Right renal pelvis (tissue), 4 donors: ENCODE data around the gene TRIM75. TPM values are rescaled to one million over a fixed set of nuclear protein-coding genes. Genes with fewer than 3 reads are reported as not detected.
"Not testable (repeated sequence)": the region's sequence is repeated elsewhere in the genome, so short reads cannot be mapped to it uniquely, and the experiment has no call there.

ENCODE experiments used
- DNase-seq, 4 donors: peaks; one replicate each; pipeline ENCODE4 v3.0.0-alpha.2; 2013; ENCODE audit warnings: low read depth in 4 of 4, low spot score in 3 of 4, missing footprints in 1 of 4
- polyA plus RNA-seq, 4 donors: library from polyadenylated mRNA; unstranded; fragments of 120-200 nt; gene quantifications; one replicate each; pipeline ENCODE4 v1.2.1, GENCODE V29; 2013; ENCODE audit not compliant: insufficient read length in 4 of 4

Gene TRIM75
- polyA plus RNA-seq, result under 1 TPM in 2 of 4 donors, not detected in 2; 0.08 to 0.10 TPM

DNA sequence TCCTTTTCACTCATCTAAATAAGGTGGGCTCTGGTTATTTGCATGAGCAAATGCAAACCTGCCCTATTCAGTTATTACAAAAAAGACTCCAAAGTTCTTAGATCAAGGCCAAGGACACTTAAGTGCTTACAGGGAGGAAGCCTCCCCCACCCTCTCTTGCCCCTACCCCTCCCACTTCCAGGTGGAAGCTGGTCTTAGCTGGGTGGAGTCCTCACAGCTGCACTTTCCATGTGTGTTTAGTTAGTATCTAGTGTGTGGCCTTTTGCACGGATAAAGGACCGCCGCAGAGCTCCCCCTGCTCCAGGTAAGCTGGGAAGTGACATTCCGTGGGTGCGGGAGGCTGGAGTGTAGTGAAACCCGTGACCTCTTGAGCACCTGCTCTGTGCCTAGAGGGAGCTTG, at the start of gene TRIM75:
Gene TRIM75 (plus strand): TSS at position 222 of the 400 bp plus-strand sequence. CDS start 5,282 bp downstream, outside the sequence.
- no peak for DNase-seq

GRCh38 chr4:165005352-165005925, 48.2 kb upstream of the TRIM75 start:
- DNase-seq, result no peak

DNA sequence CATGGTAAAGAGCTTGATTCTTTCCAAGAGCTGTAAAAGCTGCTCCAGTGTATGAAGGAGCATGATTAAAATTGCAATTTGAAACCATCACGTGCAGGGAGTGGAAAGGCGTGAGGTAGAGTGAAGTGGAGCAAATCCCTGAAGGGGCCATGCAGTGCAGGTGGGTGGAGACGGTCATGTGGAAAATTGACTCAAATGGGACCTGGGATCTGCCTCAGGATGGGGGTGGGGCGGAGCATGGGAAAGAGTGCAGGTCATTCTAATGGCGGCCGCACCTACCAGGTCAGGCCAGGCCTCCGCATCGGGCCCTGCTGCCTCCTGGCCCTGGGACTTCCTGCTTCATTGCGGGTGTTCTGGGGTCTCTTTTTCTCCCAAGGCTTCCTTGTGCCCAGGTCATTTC, 47.2 kb upstream of the TRIM75 start:
- DNase-seq, result peak in 3 of 4 donors; percentile 20 to 64 (median 23)

- DNase-seq, result no peak
Measured at GRCh38 chr4:165006886-165007285, 46.8 kb upstream of the TRIM75 start.

DNA sequence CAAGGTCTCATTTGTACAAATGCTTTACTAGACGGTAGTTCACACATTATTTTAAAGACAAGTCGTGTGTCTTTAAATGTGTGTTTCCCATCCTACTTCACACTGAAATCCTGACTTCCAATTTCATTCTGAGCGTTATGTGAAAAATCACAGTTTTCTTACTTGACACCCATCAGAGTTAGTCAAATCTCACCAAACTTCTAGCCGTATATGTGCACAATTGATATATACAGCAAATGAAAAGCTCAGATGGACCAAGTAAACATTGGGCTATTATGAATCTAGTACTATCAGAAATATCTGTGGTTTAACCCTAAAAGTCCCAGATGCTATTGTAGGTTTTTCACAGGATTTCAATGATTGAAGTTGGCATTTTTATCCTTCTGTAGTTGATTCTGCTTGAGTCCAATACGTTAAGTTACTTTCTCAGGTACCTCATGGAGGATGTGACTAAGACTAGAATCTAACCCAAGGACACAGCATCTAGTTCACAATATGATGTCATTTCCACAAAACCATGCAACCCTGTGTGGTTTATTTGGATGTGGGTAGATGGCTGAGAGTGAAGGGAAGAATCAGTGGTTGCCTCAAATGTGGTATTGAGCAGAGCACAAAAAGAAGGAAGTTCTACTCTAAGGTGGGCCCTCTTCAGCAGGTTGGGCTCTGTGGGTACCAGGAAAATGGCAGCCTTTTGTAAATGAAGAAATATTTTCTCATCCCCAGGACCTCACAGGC, 44.0 kb upstream of the TRIM75 start:
- DNase-seq, result no peak

- DNase-seq, result no peak
Measured at GRCh38 chr4:165010487-165010886, 43.2 kb upstream of the TRIM75 start.

DNA sequence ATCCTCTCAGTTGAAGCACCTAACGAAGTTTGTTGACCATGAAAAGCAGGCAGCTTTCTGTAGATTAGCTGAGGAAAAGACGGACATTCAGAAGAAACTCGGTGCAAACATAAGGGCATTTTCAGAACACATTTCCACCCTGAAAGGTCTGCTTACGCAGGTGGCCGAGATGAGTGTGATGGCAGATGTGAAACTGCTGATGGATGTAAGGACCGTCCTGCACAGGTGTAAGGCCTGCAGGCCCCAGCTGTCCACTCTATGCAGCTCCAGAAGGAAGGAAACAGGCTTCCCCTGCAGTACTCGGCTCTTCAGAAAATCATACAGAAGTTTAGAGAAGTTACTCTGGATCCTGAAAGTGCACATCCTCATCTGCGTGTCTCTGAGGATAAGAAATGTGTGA, 42.7 kb upstream of the TRIM75 start:
- no peak for DNase-seq

GRCh38 chr4:165011403-165011802, 42.3 kb upstream of the TRIM75 start:
- no peak for DNase-seq

DNA sequence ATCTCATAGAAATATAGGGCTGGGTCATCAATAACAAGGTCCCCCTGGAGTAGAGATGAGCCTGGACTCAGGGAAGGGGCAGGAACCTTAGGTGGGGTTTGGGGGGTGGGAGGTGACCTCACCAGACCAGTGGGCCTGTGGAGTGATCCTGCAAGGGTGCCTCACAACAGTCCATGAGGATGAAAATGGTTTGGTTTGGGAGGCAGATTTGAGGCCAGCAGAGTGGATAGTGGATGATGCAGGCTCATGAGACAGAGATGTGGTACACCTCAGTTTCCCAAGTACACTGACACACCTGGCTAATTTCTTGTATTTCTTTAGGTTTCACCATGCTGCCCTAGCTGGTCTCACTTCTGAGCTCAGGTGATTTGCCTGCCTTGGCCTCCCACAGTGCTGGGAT, 40.0 kb upstream of the TRIM75 start:
- no peak for DNase-seq

GRCh38 chr4:165016971-165017370, 36.7 kb upstream of the TRIM75 start:
- no peak for DNase-seq

GRCh38 chr4:165019995-165020394, 33.7 kb upstream of the TRIM75 start:
- not testable (repeated sequence) for DNase-seq

DNA sequence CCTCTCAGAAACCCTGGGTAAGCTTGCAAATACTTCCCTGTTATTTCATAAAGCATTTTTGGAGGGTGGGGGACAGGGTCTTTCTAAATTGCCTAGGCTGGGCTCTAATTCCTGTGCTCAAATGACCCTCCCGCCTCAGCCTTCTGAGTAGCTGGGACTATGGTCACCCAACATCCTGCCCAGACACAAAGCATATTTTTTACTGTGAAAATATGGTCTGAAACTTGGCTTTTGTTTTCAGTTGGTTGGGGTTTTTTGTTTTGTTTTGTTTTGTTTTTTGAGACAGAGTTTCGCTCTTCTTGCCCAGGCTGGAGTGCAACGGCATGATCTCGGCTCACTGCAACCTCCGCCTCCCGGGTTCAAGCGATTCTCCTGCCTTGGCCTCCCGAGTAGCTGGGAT, 27.9 kb upstream of the TRIM75 start:
- DNase-seq, result not testable (repeated sequence)

GRCh38 chr4:165027762-165028402, 25.8 kb upstream of the TRIM75 start:
- DNase-seq, result no peak

DNA sequence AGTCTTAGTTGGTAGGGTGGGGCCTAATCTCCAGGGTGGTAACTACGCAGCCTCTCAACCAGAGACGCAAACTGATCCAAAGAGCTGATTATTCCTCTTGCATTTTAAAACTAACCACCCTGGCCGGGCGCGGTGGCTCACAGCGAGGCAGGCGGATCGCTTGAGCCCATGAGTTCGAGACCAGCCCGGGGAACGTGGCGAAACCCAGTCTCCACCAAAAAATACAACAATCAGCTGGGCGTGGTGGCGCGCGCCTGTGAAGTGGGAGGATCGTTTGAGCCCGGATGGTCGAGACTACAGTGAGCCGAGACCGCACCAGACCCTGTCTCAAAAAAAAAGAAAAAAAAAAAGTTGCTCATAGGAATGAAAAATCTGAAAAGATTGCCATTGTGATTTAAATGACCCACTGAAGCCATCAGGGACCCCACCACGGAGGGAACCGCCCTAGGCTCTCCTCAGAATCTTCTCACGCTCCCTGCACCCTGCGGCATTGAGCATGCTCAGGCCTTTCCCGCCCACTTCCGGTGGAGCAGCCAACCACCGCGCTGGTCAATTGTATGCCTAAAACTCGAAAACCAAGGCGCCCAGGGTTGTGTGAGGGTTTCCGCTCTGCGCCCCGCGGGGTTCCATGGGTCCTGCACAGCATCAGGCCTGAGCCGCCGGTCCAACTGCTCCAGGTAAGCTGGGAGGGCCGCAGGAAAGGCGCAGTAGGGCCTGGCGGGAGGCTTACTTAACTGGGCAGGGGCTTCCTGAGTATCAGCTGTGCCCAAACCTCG, 22.0 kb upstream of the TRIM75 start, which contains the start of gene TRIM60:
Gene TRIM60 (plus strand): TSS at position 564 of the 776 bp plus-strand sequence. CDS start 8,074 bp downstream, outside the sequence.
- no peak for DNase-seq

DNA sequence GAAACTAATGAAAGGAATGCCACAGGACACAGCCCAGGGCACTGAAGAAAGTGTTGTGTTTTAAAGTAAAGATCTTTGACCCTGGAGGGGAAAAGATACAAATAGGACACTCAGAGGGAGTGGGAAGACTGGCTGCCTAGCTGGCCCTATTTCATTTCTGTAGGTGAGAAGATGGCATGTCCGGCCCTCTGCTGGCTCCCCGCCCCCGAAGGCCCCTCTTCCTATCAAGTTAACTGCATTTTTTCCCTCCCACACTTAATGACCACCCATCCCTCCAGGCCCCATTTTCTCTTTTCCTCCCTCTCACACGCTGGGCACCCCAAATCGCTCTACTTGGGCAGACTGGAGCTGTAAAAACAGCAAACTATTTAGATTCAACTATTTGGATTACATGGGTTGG, 5.5 kb upstream of the TRIM75 start:
- DNase-seq, result no peak

DNA sequence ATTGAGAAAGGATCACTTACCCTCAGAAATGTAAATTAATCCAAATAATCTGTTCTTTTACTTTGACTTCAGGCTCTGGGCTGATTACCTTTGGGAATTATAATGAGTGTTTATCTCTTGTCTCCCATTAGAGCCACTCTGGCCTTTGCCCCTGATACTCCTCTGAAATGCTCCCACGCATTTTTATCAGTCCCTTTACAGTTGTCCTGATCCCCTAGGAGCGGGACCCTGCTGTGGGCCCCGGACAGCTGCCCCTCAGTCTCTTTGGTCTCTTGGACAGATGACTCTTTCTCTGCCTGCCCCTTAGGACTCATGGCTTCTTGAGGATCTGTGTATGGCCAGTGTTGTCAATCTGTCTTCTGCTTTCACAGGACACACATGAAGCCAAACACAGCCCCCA, 1.0 kb upstream of the TRIM75 start:
- DNase-seq, result no peak

DNA sequence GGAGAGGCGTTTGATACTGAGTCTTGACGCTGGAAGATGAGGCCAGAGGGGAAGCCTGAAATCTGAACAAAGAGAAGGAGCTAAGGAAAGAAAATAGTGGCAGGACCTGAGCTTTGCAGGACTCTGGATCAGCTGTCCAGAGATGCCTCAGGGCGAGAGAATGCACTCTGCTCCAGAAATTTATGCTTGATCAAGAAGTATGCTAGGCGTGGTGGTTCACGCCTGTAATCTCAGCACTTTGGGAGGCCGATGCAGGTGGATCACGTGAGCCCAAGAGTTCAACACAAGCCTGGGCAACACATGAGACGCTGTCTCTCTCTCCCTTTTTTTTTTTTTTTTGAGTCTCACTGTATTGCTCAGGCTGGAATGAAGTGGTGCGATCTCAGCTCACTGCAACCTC, 1.9 kb downstream of the TRIM75 start:
- DNase-seq, result no peak

DNA sequence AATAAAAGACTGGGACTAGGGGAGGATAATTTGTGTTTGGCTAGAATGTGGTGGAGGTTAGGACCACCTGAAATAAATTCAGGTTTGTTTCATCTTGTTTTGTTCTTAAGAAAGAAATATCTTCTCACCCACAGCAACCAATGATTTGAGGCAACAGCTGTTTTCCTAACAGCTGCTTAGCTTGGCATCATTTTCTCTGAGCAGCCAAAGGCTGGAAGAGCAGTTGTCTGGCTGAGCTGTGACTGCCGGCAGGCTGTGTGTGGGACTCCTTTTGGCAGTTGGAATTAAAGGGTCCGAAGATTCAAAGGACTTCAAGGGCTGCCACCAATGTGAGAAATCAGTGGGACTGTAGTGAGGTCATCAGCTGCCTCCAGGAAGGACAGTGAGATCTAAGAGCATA, 5.0 kb downstream of the TRIM75 start:
- no peak for DNase-seq

GRCh38 chr4:165059386-165059785, 5.7 kb downstream of the TRIM75 start:
- no peak for DNase-seq

DNA sequence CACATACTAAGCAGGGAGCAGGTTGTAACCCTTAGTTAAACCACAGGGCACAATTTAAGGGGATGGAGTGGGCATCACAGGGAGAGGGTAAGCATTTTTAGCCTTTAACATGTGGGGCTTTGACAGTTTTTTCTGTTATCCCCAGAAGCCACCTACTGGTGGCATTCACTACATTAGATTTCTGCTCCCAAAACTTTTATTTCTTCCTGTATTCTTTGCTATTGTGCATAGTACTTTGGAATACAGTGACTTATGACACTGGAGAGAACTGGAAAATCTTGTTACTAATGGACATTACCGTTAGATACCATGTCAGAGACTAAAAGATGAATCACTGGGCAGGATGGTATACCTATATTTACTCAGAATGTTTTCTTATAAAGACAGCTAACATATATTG, 7.3 kb downstream of the TRIM75 start:
- no peak for DNase-seq

- DNase-seq, result no peak
Measured at GRCh38 chr4:165070560-165070959, 16.9 kb downstream of the TRIM75 start.
